CD4-positive, alpha-beta memory T cell (primary cell): ENCODE results near the gene RIMOC1. TPM values are rescaled to one million over a fixed set of nuclear protein-coding genes. Genes with fewer than 3 reads are reported as not detected.

Source experiments
- CTCF ChIA-PET: fragments of 350-600 bp; sonication (Branson Sonifier 250); formaldehyde crosslinking; loops from one replicate; lab custom pipeline; 2021; ENCODE audit warnings: inconsistent platforms; ENCODE audit not compliant: partially characterized antibody; lab: Charles Lee
- POLR2A ChIA-PET: fragments of 350-600 bp; sonication (Branson Sonifier 250); formaldehyde crosslinking; loops from one replicate; lab custom pipeline; 2021; ENCODE audit not compliant: partially characterized antibody; lab: Charles Lee
- DNase-seq, 5 donors: peaks; one replicate each; pipeline versions ENCODE4 v3.0.0 to v3.0.0-alpha.2; 2020 to 2022; ENCODE audit warnings: mixed read lengths in 1 of 5
- H3K27ac ChIP-seq: one replicate; pipeline ENCODE4 v1.7.0; 2013; ENCODE audit warnings: low read depth, low read length
- H3K27me3 ChIP-seq: 2 replicates; pipeline ENCODE4 v1.7.0; 2013; ENCODE audit warnings: mild to moderate bottlenecking, low read length, moderate library complexity; ENCODE audit not compliant: insufficient read depth
- H3K36me3 ChIP-seq: 2 replicates; pipeline ENCODE4 v1.7.0; 2013; ENCODE audit warnings: mild to moderate bottlenecking, low read length, moderate library complexity; ENCODE audit not compliant: insufficient read depth
- H3K4me1 ChIP-seq: 2 replicates; pipeline ENCODE4 v1.7.0; 2013; ENCODE audit warnings: mild to moderate bottlenecking, low read length, moderate library complexity; ENCODE audit not compliant: insufficient read depth
- H3K4me3 ChIP-seq, 2 donors: one replicate each; pipeline ENCODE4 v1.7.0; 2013; ENCODE audit warnings: low read length in 2 of 2, mild to moderate bottlenecking in 1 of 2
- H3K9me3 ChIP-seq, 2 donors: one replicate each; pipeline ENCODE4 v1.7.0; 2013; ENCODE audit warnings: low read length in 2 of 2, control low read depth in 1 of 2; ENCODE audit not compliant: control insufficient read depth in 1 of 2
- H3K27ac Mint-ChIP-seq, 7 donors: one replicate each; pipeline ENCODE4 v1.8.0; 2020 to 2021; ENCODE audit warnings: mixed read lengths in 7 of 7, mild to moderate bottlenecking in 6 of 7, inconsistent platforms in 3 of 7, moderate library complexity in 3 of 7
- H3K27me3 Mint-ChIP-seq, 2 donors: one replicate each; pipeline ENCODE4 v1.8.0; 2020 to 2021; ENCODE audit warnings: mixed read lengths in 2 of 2
- H3K36me3 Mint-ChIP-seq, 2 donors: one replicate each; pipeline ENCODE4 v1.8.0; 2020 to 2021; ENCODE audit warnings: mixed read lengths in 2 of 2, inconsistent platforms in 1 of 2, mild to moderate bottlenecking in 1 of 2
- H3K4me1 Mint-ChIP-seq, 4 donors: one replicate each; pipeline ENCODE4 v1.8.0; 2020 to 2021; ENCODE audit warnings: mixed read lengths in 4 of 4, mild to moderate bottlenecking in 1 of 4
- H3K4me3 Mint-ChIP-seq, 8 donors: one replicate each; pipeline ENCODE4 v1.8.0; 2020 to 2021; ENCODE audit warnings: mixed read lengths in 8 of 8, mild to moderate bottlenecking in 7 of 8, moderate library complexity in 6 of 8, inconsistent platforms in 3 of 8
- H3K9me3 Mint-ChIP-seq, 8 donors: one replicate each; pipeline ENCODE4 v1.8.0; 2020 to 2021; ENCODE audit warnings: mixed read lengths in 8 of 8, mild to moderate bottlenecking in 5 of 8, inconsistent platforms in 3 of 8, moderate library complexity in 1 of 8
- intact Hi-C: fragments of 100-400 bp; cut with micrococcal nuclease; formaldehyde crosslinking; loops from one replicate; pipeline ENCODE4 v1.15.1; 2023
- polyA plus RNA-seq, 2 donors: library from polyadenylated mRNA; unstranded; fragments of 300-500 nt; fragmentation: Illumina TruSeq; gene quantifications; one replicate each; pipeline ENCODE4 v1.2.3, GENCODE V29; 2021
- total RNA-seq, 2 experiments: library from RNA; stranded (reverse); gene quantifications; one replicate each; pipeline ENCODE4 v1.2.3, GENCODE V29; 2021

Gene RIMOC1
- total and polyA plus RNA-seq, 4 experiments from 2014 or later = 3.9 to 33.7 (median 21.8) TPM

DNA sequence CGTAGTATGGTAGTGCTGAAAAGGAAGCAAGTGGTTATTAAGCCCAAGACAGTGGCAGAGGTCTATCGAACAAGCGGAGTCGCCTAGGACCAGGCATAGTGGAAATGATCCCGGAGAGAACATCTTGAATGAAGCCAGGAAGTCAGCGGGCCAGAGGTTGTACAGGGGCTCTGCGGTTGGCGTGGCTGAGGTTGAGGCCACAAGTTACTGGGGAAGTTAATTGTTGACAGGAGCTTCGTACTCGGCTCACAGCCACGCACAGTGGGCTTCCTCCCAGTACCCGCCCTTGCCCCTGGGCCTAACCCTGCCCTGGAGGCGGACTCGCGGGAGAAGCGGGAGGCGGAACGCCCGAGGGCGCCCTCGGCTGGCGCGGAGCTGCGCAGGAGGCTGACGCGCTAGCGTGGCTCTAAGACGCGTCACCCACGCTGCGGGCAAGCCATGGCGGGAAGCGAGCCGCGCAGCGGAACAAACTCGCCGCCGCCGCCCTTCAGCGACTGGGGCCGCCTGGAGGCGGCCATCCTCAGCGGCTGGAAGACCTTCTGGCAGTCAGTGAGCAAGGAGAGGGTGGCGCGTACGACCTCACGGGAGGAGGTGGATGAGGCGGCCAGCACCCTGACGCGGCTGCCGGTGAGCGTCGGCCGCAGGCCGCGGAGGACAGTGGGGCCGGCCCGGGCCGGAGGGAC is 20.9 kb downstream of the RIMOC1 start, which contains the start of gene FBXO4:
Gene FBXO4 (plus strand): TSS at position 410 of the 683 bp plus-strand sequence. CDS start 29 bp downstream, at position 439.
- Mint-ChIP-seq H3K27ac (peak within 1 kb of the TSS; percentile 81 to 100 (median 98)), H3K36me3 (peaks cover under 1 to 12% of the 10 kb centered on the region in 2 donors), H3K4me1 (peaks cover 10 to 33% (median 22%) of the 10 kb centered on the region in 4 donors)

DNA sequence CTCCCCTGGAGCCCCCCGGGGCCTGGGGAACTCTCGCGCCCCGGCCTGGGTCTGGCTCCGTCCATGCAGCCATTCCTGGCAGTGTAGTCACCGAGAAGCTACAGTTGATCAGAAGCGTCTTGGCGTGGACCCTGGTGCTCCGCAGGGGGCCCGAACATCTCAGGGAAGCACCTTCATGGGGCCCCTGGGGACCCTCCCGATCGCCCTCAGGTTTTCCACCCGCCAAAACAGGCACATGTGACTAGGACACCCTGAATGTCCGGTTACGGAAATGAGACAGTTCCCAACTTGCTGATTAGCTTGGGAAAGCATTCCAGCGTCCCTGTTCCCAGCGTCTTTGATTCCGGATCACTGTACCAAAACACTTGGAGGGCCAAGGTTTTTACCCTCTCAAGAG is 21.4 kb downstream of the RIMOC1 start:
- POLR2A ChIA-PET = interaction anchor here (0.6 to 3.5 kb wide), 14 partner anchors 16 to 1558 kb away, joined by 3 to 85 read pairs (median 8); partner anchors contain the start of genes HMGCS1, OXCT1, PTGER4 and RIMOC1
- Mint-ChIP-seq H3K27ac (peak overlapping the region; percentile 81 to 99 (median 97)), H3K36me3 (peaks cover 5 to 9% of the 10 kb centered on the region in 2 donors), H3K9me3 (no peaks in the 10 kb centered on the region), H3K27me3 (no peaks in the 10 kb centered on the region), H3K4me1 (peaks cover 10 to 32% (median 22%) of the 10 kb centered on the region in 4 donors), H3K4me3 (peak overlapping the region; percentile 78 to 91 (median 89))
- DNase-seq = peak in 1 of 5 donors; percentile 42
- Histone ChIP-seq H3K36me3 (no peaks in the 10 kb centered on the region), H3K27me3 (no peaks in the 10 kb centered on the region), H3K4me1 (peaks cover 25% of the 10 kb centered on the region), H3K27ac (peak overlapping the region; percentile 93), H3K9me3 (no peaks in the 10 kb centered on the region), H3K4me3 (peak overlapping the region; percentile 83 to 95)
- CTCF ChIA-PET = interaction anchor here (1.0 to 3.5 kb wide), 14 partner anchors 12 to 1388 kb away, joined by 3 to 36 read pairs (median 4); partner anchors contain the start of genes ANXA2R and RIMOC1
- intact Hi-C loops = loop anchor here (1.0 to 10.0 kb wide), 6 partner anchors 21 to 1387 kb away; partner anchors contain the start of genes HMGCS1, OXCT1, RIMOC1 and ZNF131

More for the DNA sequence above, 20.9 kb downstream of the RIMOC1 start, which contains the start of gene FBXO4:
- CTCF ChIA-PET = interaction anchor here (0.5 to 3.5 kb wide), 14 partner anchors 11 to 1559 kb away, joined by 3 to 36 read pairs (median 4); partner anchors contain the start of genes ANXA2R, RIMOC1 and TMEM267
- peaks cover 25% of the 10 kb centered on the region for H3K4me1 ChIP-seq
- no peaks in the 10 kb centered on the region for H3K36me3 ChIP-seq
- intact Hi-C loops = loop anchor here (1.0 to 10.0 kb wide), 6 partner anchors 21 to 1388 kb away; partner anchors contain the start of genes HMGCS1, OXCT1, RIMOC1 and ZNF131
- H3K27me3 Mint-ChIP-seq = no peaks in the 10 kb centered on the region
- no peaks in the 10 kb centered on the region for H3K27me3 ChIP-seq
- peak; percentile 89 to 93 (median 91) for DNase-seq
- no peaks in the 10 kb centered on the region for H3K9me3 ChIP-seq
- H3K9me3 Mint-ChIP-seq = no peaks in the 10 kb centered on the region
- peak within 1 kb of the TSS; percentile 83 to 95 for H3K4me3 ChIP-seq
- H3K27ac ChIP-seq = peak within 1 kb of the TSS; percentile 93
- peak within 1 kb of the TSS; percentile 81 to 91 (median 89) for H3K4me3 Mint-ChIP-seq
- POLR2A ChIA-PET = interaction anchor here (0.6 to 3.5 kb wide), 16 partner anchors 13 to 1559 kb away, joined by 3 to 85 read pairs (median 4); partner anchors contain the start of genes HMGCS1, OXCT1, PTGER4 and RIMOC1

DNA sequence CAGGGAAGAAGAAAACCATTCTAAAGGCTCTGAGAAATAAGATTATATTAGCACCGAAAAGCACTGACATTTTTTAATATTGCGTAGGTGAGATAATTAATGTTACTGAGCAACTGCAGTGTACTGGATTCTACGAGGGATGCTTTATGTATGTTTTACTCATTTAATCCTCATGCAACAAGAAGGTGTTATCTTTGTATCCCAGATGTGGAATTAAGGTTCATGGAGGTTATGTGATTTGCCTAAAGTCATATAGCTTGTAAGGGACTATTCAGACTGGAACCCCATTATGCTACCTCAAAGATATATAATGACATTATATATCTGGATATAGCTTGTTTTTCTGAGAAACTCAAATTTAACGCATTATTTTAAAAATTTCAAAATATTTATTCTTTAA is 23.5 kb downstream of the RIMOC1 start:
- Mint-ChIP-seq H3K36me3 (peaks cover 18 to 19% of the 10 kb centered on the region in 2 donors), H3K27me3 (no peaks in the 10 kb centered on the region), H3K4me1 (peaks cover 11 to 28% (median 20%) of the 10 kb centered on the region in 4 donors), H3K9me3 (no peaks in the 10 kb centered on the region), H3K4me3 (peak overlapping the region in 1 of 8 donors; percentile 59), H3K27ac (peak overlapping the region in 1 of 7 donors; percentile 81)
- Histone ChIP-seq H3K9me3 (no peaks in the 10 kb centered on the region), H3K27me3 (no peaks in the 10 kb centered on the region), H3K27ac (no peak overlapping the region), H3K4me1 (peaks cover 25% of the 10 kb centered on the region), H3K4me3 (no peak overlapping the region), H3K36me3 (no peaks in the 10 kb centered on the region)
- ChIA-PET CTCF (interaction anchor here (1.0 to 3.5 kb wide), 3 partner anchors 60 to 129 kb away, joined by 3 to 36 read pairs (median 4); no protein-coding TSS in a partner anchor), POLR2A (interaction anchor here (1.1 to 3.5 kb wide), 2 partner anchors 24 to 71 kb away, joined by 4 to 17 read pairs; partner anchors contain the start of gene RIMOC1)
- no peak for DNase-seq
- intact Hi-C loops = loop anchor here (10.0 kb wide), 1 partner anchor 127 kb away; no protein-coding TSS in a partner anchor

DNA sequence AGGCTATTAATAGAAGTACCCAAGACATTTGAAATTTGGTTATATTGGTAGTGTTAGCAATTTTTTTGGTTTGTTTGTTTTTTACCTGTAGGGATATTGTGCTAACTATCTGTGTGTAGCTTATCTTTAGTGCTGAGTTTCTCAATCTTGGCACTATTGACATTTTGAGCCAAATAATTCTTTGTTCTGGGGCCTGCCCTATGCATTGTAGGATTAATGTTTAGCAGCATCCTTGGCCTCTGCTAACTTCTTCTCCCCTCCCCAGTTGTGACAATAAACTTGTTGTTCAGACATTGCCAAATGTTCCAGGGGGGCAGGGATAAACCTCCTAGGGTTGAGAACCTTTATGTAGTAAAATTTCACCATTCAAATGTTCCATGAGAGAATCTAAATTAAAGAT is 24.9 kb downstream of the RIMOC1 start:
- Histone ChIP-seq H3K4me3 (no peak overlapping the region), H3K4me1 (peaks cover 25% of the 10 kb centered on the region), H3K9me3 (no peaks in the 10 kb centered on the region), H3K36me3 (no peaks in the 10 kb centered on the region), H3K27ac (no peak overlapping the region), H3K27me3 (no peaks in the 10 kb centered on the region)
- intact Hi-C loops = loop anchor here (10.0 kb wide), 1 partner anchor 126 kb away; no protein-coding TSS in a partner anchor
- H3K27ac Mint-ChIP-seq = no peak overlapping the region
- peaks cover 23 to 25% of the 10 kb centered on the region in 2 donors for H3K36me3 Mint-ChIP-seq
- CTCF ChIA-PET = interaction anchor here (1.1 to 1.5 kb wide), 3 partner anchors 9 to 960 kb away, joined by 3 to 6 read pairs (median 4); no protein-coding TSS in a partner anchor
- H3K4me3 Mint-ChIP-seq = no peak overlapping the region
- no peaks in the 10 kb centered on the region for H3K27me3 Mint-ChIP-seq
- H3K9me3 Mint-ChIP-seq = no peaks in the 10 kb centered on the region
- DNase-seq = no peak
- POLR2A ChIA-PET = interaction anchor here (1.9 kb wide), 1 partner anchor 25 kb away, joined by 10 read pairs; the partner anchor contains the start of gene RIMOC1
- peaks cover 12 to 28% (median 20%) of the 10 kb centered on the region in 4 donors for H3K4me1 Mint-ChIP-seq

DNA sequence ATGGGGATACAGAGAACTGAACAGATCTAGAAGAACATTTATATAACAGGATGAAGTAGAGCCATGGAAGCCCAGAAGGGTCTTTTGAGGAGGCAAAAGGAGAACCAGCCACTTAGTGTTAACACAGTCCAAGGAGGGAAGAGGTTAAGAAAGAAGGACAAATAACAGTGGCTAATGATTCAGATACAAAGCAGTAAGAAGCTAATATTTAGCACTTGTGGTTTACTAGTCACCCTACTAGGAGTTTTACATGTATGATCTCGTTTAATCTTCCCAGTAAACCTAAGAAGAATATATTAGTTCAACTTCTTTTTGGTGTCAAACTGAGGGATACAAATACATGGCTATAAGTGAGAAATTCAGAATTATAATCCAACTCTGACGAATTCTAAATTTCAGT is 28.6 kb downstream of the RIMOC1 start:
- ChIA-PET POLR2A (no interaction called here), CTCF (interaction anchor here (1.0 kb wide), 1 partner anchor 76 kb away, joined by 3 read pairs; no protein-coding TSS in a partner anchor)

DNA sequence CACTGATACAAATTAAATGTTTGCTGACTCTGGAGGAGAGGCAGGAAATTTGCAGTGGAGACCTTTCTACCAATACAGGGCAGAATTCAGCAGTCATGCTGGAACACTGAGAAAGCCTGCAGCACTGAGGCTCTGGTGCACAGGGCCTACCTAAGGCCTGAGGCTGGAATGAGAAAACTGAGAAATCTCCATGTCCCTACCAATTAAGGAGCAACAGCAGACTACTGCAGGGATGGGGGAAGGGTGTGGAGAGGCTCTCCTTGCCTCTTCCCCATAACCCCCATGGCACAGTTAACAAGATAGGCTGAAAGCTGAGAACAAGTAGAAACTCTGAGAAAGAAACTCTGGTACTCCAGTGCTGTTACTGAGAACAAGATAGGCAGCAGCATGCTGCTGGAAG is 31.4 kb downstream of the RIMOC1 start:
- Histone ChIP-seq H3K27ac (no peak overlapping the region), H3K4me3 (no peak overlapping the region), H3K27me3 (no peaks in the 10 kb centered on the region), H3K4me1 (no peaks in the 10 kb centered on the region), H3K9me3 (no peaks in the 10 kb centered on the region), H3K36me3 (no peaks in the 10 kb centered on the region)
- intact Hi-C loops = no loop called here
- Mint-ChIP-seq H3K4me1 (peaks cover 0 to 3% (median under 1%) of the 10 kb centered on the region in 4 donors), H3K36me3 (peaks cover 48 to 51% of the 10 kb centered on the region in 2 donors), H3K27me3 (no peaks in the 10 kb centered on the region), H3K4me3 (no peak overlapping the region), H3K27ac (no peak overlapping the region), H3K9me3 (no peaks in the 10 kb centered on the region)
- no peak for DNase-seq
- ChIA-PET POLR2A (no interaction called here), CTCF (interaction anchor here (1.5 kb wide), 1 partner anchor 79 kb away, joined by 4 read pairs; no protein-coding TSS in a partner anchor)

More for the DNA sequence above, 28.6 kb downstream of the RIMOC1 start:
- Histone ChIP-seq H3K4me3 (no peak overlapping the region), H3K9me3 (no peaks in the 10 kb centered on the region), H3K27ac (no peak overlapping the region), H3K27me3 (no peaks in the 10 kb centered on the region), H3K36me3 (no peaks in the 10 kb centered on the region), H3K4me1 (no peaks in the 10 kb centered on the region)
- DNase-seq = no peak
- Mint-ChIP-seq H3K9me3 (no peaks in the 10 kb centered on the region), H3K36me3 (peaks cover 41 to 44% of the 10 kb centered on the region in 2 donors), H3K27ac (peak overlapping the region in 1 of 7 donors; percentile 11), H3K4me1 (peaks cover 0 to 3% (median under 1%) of the 10 kb centered on the region in 4 donors), H3K27me3 (no peaks in the 10 kb centered on the region), H3K4me3 (no peak overlapping the region)
- intact Hi-C loops = no loop called here
